Measurements from ENCODE around the gene CRYBG2. TPM values are rescaled to one million over a fixed set of nuclear protein-coding genes. Genes with fewer than 3 reads are reported as not detected.

Gene CRYBG2
- total RNA-seq, 1 donor from 2014 or later, result 2.8 TPM

GRCh38 chr1:26361605-26362122 is 7.7 kb upstream of the CRYBG2 start:
- no peak for DNase-seq (ENCODE audit: low read depth)
- H3K4me3 ChIP-seq (ENCODE audit: low read depth, low read length), result no peak overlapping the region
- TF ChIP-seq CTCF (conservative IDR thresholded peaks at IDR 0.05; ENCODE audit: low read depth, low read length), result peak; percentile 3

GRCh38 chr1:26360807-26361604 is 7.1 kb upstream of the CRYBG2 start:
- DNase-seq (ENCODE audit: low read depth), result no peak
- no peak overlapping the region for H3K4me3 ChIP-seq (ENCODE audit: low read depth, low read length)
- TF ChIP-seq CTCF (conservative IDR thresholded peaks at IDR 0.05; ENCODE audit: low read depth, low read length), result no peak

- TF ChIP-seq CTCF (conservative IDR thresholded peaks at IDR 0.05; ENCODE audit: low read depth, low read length), result no peak
- no peak for DNase-seq (ENCODE audit: low read depth)
- no peak overlapping the region for H3K4me3 ChIP-seq (ENCODE audit: low read depth, low read length)
Measured at GRCh38 chr1:26359981-26360806, 6.3 kb upstream of the CRYBG2 start.

GRCh38 chr1:26358411-26359384 is 4.8 kb upstream of the CRYBG2 start:
- TF ChIP-seq CTCF (conservative IDR thresholded peaks at IDR 0.05; ENCODE audit: low read depth, low read length), result no peak
- H3K4me3 ChIP-seq (ENCODE audit: low read depth, low read length), result no peak overlapping the region
- DNase-seq (ENCODE audit: low read depth), result no peak

- DNase-seq (ENCODE audit: low read depth), result no peak
- no peak overlapping the region for H3K4me3 ChIP-seq (ENCODE audit: low read depth, low read length)
- no peak for TF ChIP-seq CTCF (conservative IDR thresholded peaks at IDR 0.05; ENCODE audit: low read depth, low read length)
Measured at GRCh38 chr1:26357121-26357602, 3.2 kb upstream of the CRYBG2 start.

- H3K4me3 ChIP-seq (ENCODE audit: low read depth, low read length), result no peak overlapping the region
- DNase-seq (ENCODE audit: low read depth), result no peak
- TF ChIP-seq CTCF (conservative IDR thresholded peaks at IDR 0.05; ENCODE audit: low read depth, low read length), result no peak
Measured at GRCh38 chr1:26356106-26356505, 2.2 kb upstream of the CRYBG2 start.
